PC-3 (cell line): ENCODE measurements around the gene INKA2. TPM values are rescaled to one million over a fixed set of nuclear protein-coding genes. Genes with fewer than 3 reads are reported as not detected.

Source experiments
- ATAC-seq: fragments of 200-7000 bp; cut with Tn5 transposase; 2 replicates; pipeline ENCODE4 v1.9.1; 2020; ENCODE audit warnings: mild to moderate bottlenecking, moderate library complexity
- BruUV-seq: library from RNA; stranded (reverse); fragments of 400-500 nt; replicated peaks from 2 replicates; lab custom pipeline; 2021; lab: Mats Ljungman, UMichigan
- CTCF ChIA-PET: fragments of 300-600 bp; sonication (Branson Sonifier 250); formaldehyde crosslinking; loops from one replicate; lab custom pipeline; 2022; ENCODE audit warnings: antibody characterized with exemption; lab: Charles Lee
- POLR2A ChIA-PET: fragments of 300-600 bp; sonication (Branson Sonifier 250); formaldehyde crosslinking; loops from one replicate; lab custom pipeline; 2022; ENCODE audit warnings: antibody characterized with exemption; ENCODE audit not compliant: unreplicated experiment; lab: Charles Lee
- DNase-seq: peaks from one replicate; pipeline ENCODE4 v3.0.0-alpha.2; 2015
- H2AFZ ChIP-seq: fragments of 300-600 bp; sonication (generic); 2 replicates; pipeline ENCODE4 v1.6.0; 2016; ENCODE audit warnings: antibody characterized with exemption, low read length
- H3F3A ChIP-seq: fragments of 300-600 bp; sonication (generic); one replicate; pipeline ENCODE4 v1.6.0; 2017; ENCODE audit warnings: antibody characterized with exemption, low read length, control low read depth, mild to moderate bottlenecking; ENCODE audit not compliant: unreplicated experiment
- H3K27ac ChIP-seq: fragments of 300-600 bp; sonication (generic); 2 replicates; pipeline ENCODE4 v1.5.1; 2016; ENCODE audit warnings: mild to moderate bottlenecking, low read length
- H3K27me3 ChIP-seq: fragments of 300-600 bp; sonication (generic); 2 replicates; pipeline ENCODE4 v1.6.1; 2016; ENCODE audit warnings: low read length, mixed read lengths
- H3K36me3 ChIP-seq: fragments of 300-600 bp; sonication (generic); 2 replicates; pipeline ENCODE4 v1.6.1; 2016; ENCODE audit warnings: low read depth, mixed run types, low read length, mixed read lengths
- H3K4me1 ChIP-seq: fragments of 300-600 bp; sonication (generic); 2 replicates; pipeline ENCODE4 v1.5.1; 2016; ENCODE audit warnings: low read length; ENCODE audit not compliant: insufficient read depth
- H3K4me2 ChIP-seq: fragments of 300-600 bp; sonication (generic); 2 replicates; pipeline ENCODE4 v1.6.0; 2016; ENCODE audit warnings: low read length
- H3K4me3 ChIP-seq: fragments of 300-600 bp; sonication (generic); 2 replicates; pipeline ENCODE4 v1.5.1; 2016; ENCODE audit warnings: mild to moderate bottlenecking, low read length, mixed read lengths
- H3K79me2 ChIP-seq: fragments of 300-600 bp; sonication (generic); 2 replicates; pipeline ENCODE4 v1.6.1; 2017; ENCODE audit warnings: low read length, mixed read lengths
- H3K9ac ChIP-seq: fragments of 300-600 bp; sonication (generic); 2 replicates; pipeline ENCODE4 v1.6.0; 2016; ENCODE audit warnings: mild to moderate bottlenecking, low read length
- H3K9me2 ChIP-seq: fragments of 300-600 bp; sonication (generic); replicated peaks from 2 replicates; pipeline ENCODE4 v1.6.1; 2016; ENCODE audit warnings: mixed run types, low read length, mixed read lengths
- H3K9me3 ChIP-seq: fragments of 300-600 bp; sonication (generic); 2 replicates; pipeline ENCODE4 v1.6.1; 2016; ENCODE audit warnings: low read length, mixed read lengths
- H4K20me1 ChIP-seq: fragments of 300-600 bp; sonication (generic); 2 replicates; pipeline ENCODE4 v1.6.1; 2016; ENCODE audit warnings: low read length, mixed read lengths
- CTCF ChIP-seq: fragments of 300-600 bp; sonication (generic); conservative IDR thresholded peaks from 2 replicates; pipeline ENCODE4 v1.5.1; 2017; ENCODE audit warnings: antibody characterized with exemption, low read depth, mild to moderate bottlenecking, low read length
- EZH2 ChIP-seq: fragments of 300-600 bp; sonication (generic); IDR thresholded peaks from one replicate; pipeline ENCODE4 v1.6.1; 2017; ENCODE audit warnings: antibody characterized with exemption, mild to moderate bottlenecking, low read length; ENCODE audit not compliant: unreplicated experiment
- EZH2phosphoT487 ChIP-seq: fragments of 300-600 bp; sonication (generic); IDR thresholded peaks from 2 replicates; pipeline ENCODE4 v1.6.1; 2018; ENCODE audit warnings: mild to moderate bottlenecking, antibody characterized with exemption, low read length, borderline replicate concordance
- intact Hi-C: fragments of 100-400 bp; cut with micrococcal nuclease; formaldehyde crosslinking; loops from 2 replicates; pipeline ENCODE4 v1.9.0; 2023
- total RNA-seq: library from RNA; depleted of rRNA; stranded (reverse); fragments of >200 nt; gene quantifications from 2 replicates; pipeline ENCODE4 v1.2.3, GENCODE V29; 2014

Gene INKA2
- total RNA-seq, 1 experiment from 2014 or later, result 0.11 TPM

- no peak overlapping the region for H3K4me2 ChIP-seq
- BruUV-seq, result no TSS peak
- ChIA-PET CTCF (interaction anchor here (1.2 to 1.6 kb wide), 4 partner anchors 23 to 265 kb away, joined by 4 to 24 read pairs (median 9); no protein-coding TSS in a partner anchor), POLR2A (no interaction called here)
- no peaks in the 10 kb centered on the region for H4K20me1 ChIP-seq
- H3K27me3 ChIP-seq, result no peaks in the 10 kb centered on the region
- H3K4me1 ChIP-seq, result no peaks in the 10 kb centered on the region
- intact Hi-C loops, result no loop called here
- H3K27ac ChIP-seq, result no peak overlapping the region
- H3K36me3 ChIP-seq, result no peaks in the 10 kb centered on the region
- DNase-seq, result no peak
- H3K79me2 ChIP-seq, result no peaks in the 10 kb centered on the region
- H2AFZ ChIP-seq, result no peak overlapping the region
- ATAC-seq, result no peak
- H3K9me3 ChIP-seq, result no peaks in the 10 kb centered on the region
- no peak overlapping the region for H3K4me3 ChIP-seq
- H3K9me2 ChIP-seq, result no peaks in the 10 kb centered on the region
- no peaks in the 10 kb centered on the region for H3F3A ChIP-seq
- H3K9ac ChIP-seq, result no peak overlapping the region
- no peak for TF ChIP-seq CTCF
- TF ChIP-seq EZH2phosphoT487, result no peak
- TF ChIP-seq EZH2, result no peak
Measured at GRCh38 chr1:111746614-111746999, 7.4 kb upstream of the INKA2 start.

DNA sequence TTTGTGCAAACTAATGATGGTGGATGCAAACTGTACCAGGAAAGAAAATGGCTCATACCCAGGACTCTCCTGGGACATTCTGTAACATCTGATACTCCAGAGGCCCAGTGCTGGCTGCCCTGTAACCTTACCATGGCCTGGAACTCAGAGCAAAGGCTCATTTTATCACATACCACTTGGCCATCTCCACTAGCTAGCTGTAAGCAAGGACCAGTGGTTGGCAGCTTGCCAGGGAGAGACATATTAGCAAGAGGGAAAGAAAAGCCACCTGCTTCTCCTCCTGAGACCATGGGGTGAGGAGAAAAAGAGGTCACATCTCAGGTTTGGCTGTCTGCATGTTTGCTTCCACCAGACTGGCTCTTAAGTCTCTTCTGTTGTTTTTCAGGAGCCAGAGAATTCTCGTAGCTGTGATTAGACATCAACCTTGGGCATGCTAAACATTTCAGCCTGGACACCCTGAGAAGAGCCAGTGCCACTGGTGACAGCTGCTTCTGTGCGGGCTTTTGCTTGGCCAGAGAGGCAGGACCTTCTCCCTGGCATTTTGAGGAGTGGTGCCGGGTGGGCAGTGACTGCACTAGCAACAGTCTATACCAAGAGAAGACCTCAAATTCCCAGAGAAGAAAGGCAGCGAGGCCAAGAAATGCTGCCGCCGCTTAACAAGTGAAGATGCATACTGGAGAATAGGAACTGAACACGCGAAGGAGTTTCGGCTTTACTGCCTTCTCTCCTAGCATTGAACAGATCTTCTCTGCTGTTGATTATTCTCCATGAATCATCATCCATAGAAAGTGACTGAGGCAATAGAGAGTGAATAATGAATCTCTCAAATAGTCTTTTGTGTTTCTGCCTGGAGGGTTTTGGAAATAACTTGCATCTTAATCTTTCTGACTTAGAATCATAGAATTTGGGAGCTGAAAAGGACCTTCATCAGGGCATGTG is 6.7 kb upstream of the INKA2 start:
- Histone ChIP-seq H3K79me2 (no peaks in the 10 kb centered on the region), H3K9me3 (no peaks in the 10 kb centered on the region), H4K20me1 (no peaks in the 10 kb centered on the region), H2AFZ (no peak overlapping the region), H3K9ac (no peak overlapping the region), H3K9me2 (no peaks in the 10 kb centered on the region), H3K27ac (no peak overlapping the region), H3K36me3 (no peaks in the 10 kb centered on the region), H3K27me3 (no peaks in the 10 kb centered on the region), H3K4me2 (no peak overlapping the region), H3F3A (no peaks in the 10 kb centered on the region), H3K4me3 (no peak overlapping the region), H3K4me1 (no peaks in the 10 kb centered on the region)
- TF ChIP-seq CTCF, result no peak
- TF ChIP-seq EZH2, result no peak
- TF ChIP-seq EZH2phosphoT487, result no peak
- ChIA-PET CTCF (interaction anchor here (1.6 kb wide), 1 partner anchor 264 kb away, joined by 12 read pairs; no protein-coding TSS in a partner anchor), POLR2A (no interaction called here)
- ATAC-seq (no peak), DNase-seq (no peak)
- no TSS peak for BruUV-seq
- intact Hi-C loops, result no loop called here
